Colonic mucosa (tissue), 4 donors: ENCODE results near the gene PDE6B. TPM values are rescaled to one million over a fixed set of nuclear protein-coding genes. Genes with fewer than 3 reads are reported as not detected.

Experiments
- DNase-seq: peaks from one replicate; pipeline ENCODE4 v3.0.0-alpha.2; 2020
- H3K27ac ChIP-seq: fragments of 200-600 bp; one replicate; pipeline ENCODE4 v1.8.0; 2021
- H3K27me3 ChIP-seq: fragments of 200-600 bp; one replicate; pipeline ENCODE4 v1.8.0; 2021
- H3K36me3 ChIP-seq: fragments of 200-600 bp; one replicate; pipeline ENCODE4 v1.8.0; 2021
- H3K4me1 ChIP-seq: fragments of 200-600 bp; one replicate; pipeline ENCODE4 v1.8.0; 2021; ENCODE audit warnings: mild to moderate bottlenecking
- H3K4me3 ChIP-seq: fragments of 200-600 bp; one replicate; pipeline ENCODE4 v1.8.0; 2021
- H3K9ac ChIP-seq, 2 donors: one replicate each; pipeline ENCODE4 v1.7.0; 2013; ENCODE audit warnings: control low read depth in 2 of 2, low read depth in 2 of 2, low read length in 2 of 2
- H3K9me3 ChIP-seq: fragments of 200-600 bp; one replicate; pipeline ENCODE4 v1.8.0; 2021
- CTCF ChIP-seq: fragments of 200-600 bp; IDR thresholded peaks from one replicate; pipeline ENCODE4 v1.8.0; 2022; ENCODE audit warnings: antibody characterized with exemption, mild to moderate bottlenecking
- intact Hi-C: fragments of 100-400 bp; cut with DNase I; formaldehyde crosslinking; loops from one replicate; pipeline ENCODE4 v1.14.1; 2022
- total RNA-seq, 2 donors: library from RNA; stranded (reverse); fragmentation: NEBNext Ultra II Directional in 1 of 2; extraction: Animal tissue kit (Norgen Biotek cat#: 25700) in 1 of 2; gene quantifications; one replicate each; pipeline ENCODE4 v1.2.1, GENCODE V29; 2021
- donor health status: healthy.
- donor health status: DM: no; HTN: no; CAD: no.
- donor health status: DM: no; HTN: no; CAD: no.

PDE6B gene
- total RNA-seq, 2 donors from 2014 or later, result 1.2 to 2.3 TPM

- no peak overlapping the region for H3K4me3 ChIP-seq
- no peak for TF ChIP-seq CTCF
- H3K27me3 ChIP-seq, result no peaks in the 10 kb centered on the region
- no peaks in the 10 kb centered on the region for H3K36me3 ChIP-seq
- no peak for DNase-seq
- intact Hi-C loops, result no loop called here
- H3K9ac ChIP-seq, result no peak overlapping the region
- H3K9me3 ChIP-seq, result no peaks in the 10 kb centered on the region
- H3K27ac ChIP-seq, result no peak overlapping the region
- no peaks in the 10 kb centered on the region for H3K4me1 ChIP-seq
Measured at GRCh38 chr4:626201-627091, 1.1 kb downstream of the PDE6B start.

GRCh38 chr4:627347-628125 is 2.2 kb downstream of the PDE6B start:
- intact Hi-C loops, result no loop called here
- Histone ChIP-seq H3K27me3 (no peaks in the 10 kb centered on the region), H3K27ac (no peak overlapping the region), H3K36me3 (no peaks in the 10 kb centered on the region), H3K9ac (no peak overlapping the region), H3K9me3 (no peaks in the 10 kb centered on the region), H3K4me1 (no peaks in the 10 kb centered on the region), H3K4me3 (no peak overlapping the region)
- no peak for TF ChIP-seq CTCF
- no peak for DNase-seq

GRCh38 chr4:628311-628741 is 3.0 kb downstream of the PDE6B start:
- H3K27me3 ChIP-seq, result no peaks in the 10 kb centered on the region

GRCh38 chr4:628821-629635 is 3.7 kb downstream of the PDE6B start:
- Histone ChIP-seq H3K4me1 (no peaks in the 10 kb centered on the region), H3K27ac (no peak overlapping the region), H3K9me3 (no peaks in the 10 kb centered on the region), H3K4me3 (no peak overlapping the region), H3K27me3 (no peaks in the 10 kb centered on the region), H3K9ac (no peak overlapping the region), H3K36me3 (no peaks in the 10 kb centered on the region)
- no peak for TF ChIP-seq CTCF
- DNase-seq, result no peak
- intact Hi-C loops, result no loop called here

More at GRCh38 chr4:628311-628741, 3.0 kb downstream of the PDE6B start:
- H3K9ac ChIP-seq, result no peak overlapping the region
- H3K4me3 ChIP-seq, result no peak overlapping the region
- intact Hi-C loops, result no loop called here
- TF ChIP-seq CTCF, result no peak
- DNase-seq, result no peak
- no peaks in the 10 kb centered on the region for H3K36me3 ChIP-seq
- no peaks in the 10 kb centered on the region for H3K4me1 ChIP-seq
- no peaks in the 10 kb centered on the region for H3K9me3 ChIP-seq
- no peak overlapping the region for H3K27ac ChIP-seq

- Histone ChIP-seq H3K9ac (no peak overlapping the region), H3K27ac (no peak overlapping the region), H3K4me3 (no peak overlapping the region), H3K27me3 (no peaks in the 10 kb centered on the region), H3K36me3 (no peaks in the 10 kb centered on the region), H3K4me1 (no peaks in the 10 kb centered on the region), H3K9me3 (no peaks in the 10 kb centered on the region)
- DNase-seq, result no peak
- no peak for TF ChIP-seq CTCF
- intact Hi-C loops, result no loop called here
Measured at GRCh38 chr4:629636-629914, 4.2 kb downstream of the PDE6B start.
